ENCODE data around the gene CELF5. TPM values are rescaled to one million over a fixed set of nuclear protein-coding genes. Genes with fewer than 3 reads are reported as not detected.

CELF5 gene
- total and polyA plus RNA-seq, 9 of the 15 experiments (the other 6 are each of a cell fraction or from before 2014, with no cell fraction given): 0.01 to 0.56 (median 0.22) TPM

- Histone ChIP-seq H3K4me1 (replicated peaks in 1 of 2; ENCODE audit: control insufficient read depth in 2 of 2, insufficient read depth in 2 of 2, low read length in 2 of 2) (peaks cover 0 to 56% of the 10 kb centered on the region in 2 experiments; a peak in 2 of 5 replicates), H3K9me3 (replicated peaks; ENCODE audit: control insufficient read depth, insufficient read depth, low read depth, low read length) (no peaks in the 10 kb centered on the region), H3K27me3 (ENCODE audit: control insufficient read depth in 2 of 2, insufficient read depth in 2 of 2, low read length in 2 of 2) (no peaks in the 10 kb centered on the region), H3K79me2 (ENCODE audit: control insufficient read depth, insufficient read depth, low read length) (no peaks in the 10 kb centered on the region), H3K36me3 (ENCODE audit: control insufficient read depth, insufficient read depth, low read length) (peaks cover 51% of the 10 kb centered on the region; the same call in 2 of the 3 replicates), H3K4me3 (no peak overlapping the region), H3K9me1 (ENCODE audit: control insufficient read depth, insufficient read depth, low read length) (peaks cover 3% of the 10 kb centered on the region), H3K27ac (ENCODE audit: extremely low read depth, low read depth, low read length) (no peak overlapping the region), H4K20me1 (replicated peaks; ENCODE audit: control insufficient read depth, insufficient read depth, low read length) (0 out of 2 replicates have a peak, but pooled peaks cover 10% of the 10 kb centered on the region), H3K9ac (ENCODE audit: insufficient read depth in 1 of 2, low read depth in 2 of 2, low read length in 2 of 2) (0 out of 4 replicates have a peak overlapping the region, but pooled peaks of 1 of the 2 experiments have one; percentile 45), H3K4me2 (ENCODE audit: insufficient read depth, low read length) (no peak overlapping the region), H2AFZ (ENCODE audit: low read depth, low read length) (no peak overlapping the region)
- intact Hi-C loops (cut with micrococcal nuclease) (no loop called here), in situ Hi-C loops (cut with MboI) (no loop called here)
- POLR2A ChIA-PET: interaction anchor here (0.6 to 1.1 kb wide), 2 partner anchors 8 to 23 kb away, joined by 3 read pairs; no protein-coding TSS in a partner anchor
- no peak for DNase-seq (ENCODE audit: extremely low read depth in 1 of 4, low spot score in 3 of 4)
- 85% methylated on average over 14 of the region's 33 CpGs for WGBS (ENCODE audit: insufficient coverage, low coverage, missing lambda C conversion rate)
- BruUV-seq (replicated peaks): TSS peak; percentile 46
- TF ChIP-seq ZNF134 (CRISPR knock-in tag; conservative IDR thresholded peaks at IDR 0.05): peak; percentile 51; the same call in 1 of the 2 replicates
- peak; percentile 36 for TF ChIP-seq POLR2G (IDR thresholded peaks at IDR 0.05; ENCODE audit: low read depth, low read length)
- TF ChIP-seq ZNF766 (CRISPR knock-in tag; conservative IDR thresholded peaks at IDR 0.05): no peak
- no peak for ATAC-seq
- no peak for FAIRE-seq
- CTCF ChIA-PET (ENCODE audit: low intra/inter-chr PET ratio): no interaction called here
Measured at GRCh38 chr19:3208317-3209207, 15.9 kb upstream of the CELF5 start.

Measured in K562 (cell line).